HPDE6-E6E7 (cell line): ENCODE measurements around the gene GULP1.
"Not testable (repeated sequence)": the region's sequence is repeated elsewhere in the genome, so short reads cannot be mapped to it uniquely, and the experiment has no call there.

Experiments
- DNase-seq: peaks from one replicate; pipeline ENCODE4 v3.0.0; 2011; ENCODE audit warnings: missing footprints; ENCODE audit errors: extremely low spot score

GULP1 gene

GRCh38 chr2:188527141-188527540 lies 235.5 kb downstream of the GULP1 start:
- no peak for DNase-seq

GRCh38 chr2:188527581-188527993 lies 235.9 kb downstream of the GULP1 start:
- DNase-seq, result no peak

- no peak for DNase-seq
These were observed 238.0 kb downstream of the GULP1 start for GRCh38 chr2:188529710-188530109.

- no peak for DNase-seq
These were observed 243.2 kb downstream of the GULP1 start for GRCh38 chr2:188534875-188535274.

GRCh38 chr2:188551671-188552070 lies 260.0 kb downstream of the GULP1 start:
- no peak for DNase-seq

- no peak for DNase-seq
These were observed 265.4 kb downstream of the GULP1 start for GRCh38 chr2:188557081-188557480.

GRCh38 chr2:188559455-188559854 lies 267.8 kb downstream of the GULP1 start:
- DNase-seq, result not testable (repeated sequence)

- DNase-seq, result no peak
These were observed 269.9 kb downstream of the GULP1 start for GRCh38 chr2:188561473-188561979.

GRCh38 chr2:188569431-188570165 lies 277.9 kb downstream of the GULP1 start:
- DNase-seq, result no peak

GRCh38 chr2:188570370-188570769 lies 278.7 kb downstream of the GULP1 start:
- DNase-seq, result no peak

GRCh38 chr2:188571543-188572303 lies 280.0 kb downstream of the GULP1 start:
- DNase-seq, result no peak

- no peak for DNase-seq
These were observed 280.9 kb downstream of the GULP1 start for GRCh38 chr2:188572592-188572991.

- no peak for DNase-seq
These were observed 281.8 kb downstream of the GULP1 start for GRCh38 chr2:188573453-188573852.

- no peak for DNase-seq
These were observed 284.3 kb downstream of the GULP1 start for GRCh38 chr2:188576006-188576405.

GRCh38 chr2:188576651-188577050 lies 285.0 kb downstream of the GULP1 start:
- no peak for DNase-seq

GRCh38 chr2:188577231-188577630 lies 285.6 kb downstream of the GULP1 start:
- no peak for DNase-seq

- no peak for DNase-seq
These were observed 289.1 kb downstream of the GULP1 start for GRCh38 chr2:188580738-188581137.

GRCh38 chr2:188582211-188582610 lies 290.5 kb downstream of the GULP1 start:
- no peak for DNase-seq

GRCh38 chr2:188588235-188588634 lies 296.6 kb downstream of the GULP1 start:
- no peak for DNase-seq

GRCh38 chr2:188596054-188596453 lies 304.4 kb downstream of the GULP1 start:
- no peak for DNase-seq

GRCh38 chr2:188598551-188598950 lies 306.9 kb downstream of the GULP1 start:
- DNase-seq, result no peak

GRCh38 chr2:188599140-188599539 lies 307.5 kb downstream of the GULP1 start:
- no peak for DNase-seq
